Coronary artery (tissue), 2 donors: ENCODE results near the gene LNPEP.

Experiments
- DNase-seq: peaks from one replicate; pipeline ENCODE4 v3.0.0-alpha.2; 2017; ENCODE audit warnings: low spot score
- H3K27ac ChIP-seq, 2 donors: fragments of 200-600 bp; sonication (generic); one replicate each; pipeline ENCODE4 v1.5.1; 2016 to 2019
- H3K4me3 ChIP-seq: fragments of 200-600 bp; sonication (generic); 2 replicates; pipeline ENCODE4 v1.5.1; 2016; ENCODE audit warnings: mild to moderate bottlenecking, moderate library complexity
- CTCF ChIP-seq: fragments of 200-600 bp; sonication (generic); IDR thresholded peaks from one replicate; pipeline ENCODE4 v1.5.1; 2019; ENCODE audit warnings: antibody characterized with exemption

The LNPEP gene

DNA sequence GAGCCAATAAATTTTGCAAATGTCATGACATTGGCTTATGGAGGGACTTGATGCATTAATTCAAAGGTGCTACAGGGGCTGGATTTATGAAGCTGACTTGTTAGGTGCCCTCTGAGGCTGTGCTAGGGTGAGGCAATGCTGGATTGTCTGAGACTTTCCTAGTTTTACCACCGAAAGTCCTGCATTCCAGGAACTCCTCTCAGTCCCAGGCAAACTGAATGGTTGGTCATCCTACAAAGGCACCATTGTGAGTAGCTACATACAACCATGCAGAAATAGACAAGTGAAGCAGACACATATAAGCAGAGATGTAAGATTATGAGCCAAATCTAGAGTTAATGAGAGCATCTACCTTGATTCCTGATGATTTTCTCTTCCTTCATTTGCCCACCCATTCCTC is 111.2 kb downstream of the LNPEP start:
- no peak for DNase-seq
- Histone ChIP-seq H3K27ac (no peak overlapping the region), H3K4me3 (no peak overlapping the region)
- no peak for TF ChIP-seq CTCF

GRCh38 chr5:97049175-97049574 is 113.3 kb downstream of the LNPEP start:
- TF ChIP-seq CTCF, result no peak
- DNase-seq, result no peak
- Histone ChIP-seq H3K27ac (no peak overlapping the region), H3K4me3 (no peak overlapping the region)

DNA sequence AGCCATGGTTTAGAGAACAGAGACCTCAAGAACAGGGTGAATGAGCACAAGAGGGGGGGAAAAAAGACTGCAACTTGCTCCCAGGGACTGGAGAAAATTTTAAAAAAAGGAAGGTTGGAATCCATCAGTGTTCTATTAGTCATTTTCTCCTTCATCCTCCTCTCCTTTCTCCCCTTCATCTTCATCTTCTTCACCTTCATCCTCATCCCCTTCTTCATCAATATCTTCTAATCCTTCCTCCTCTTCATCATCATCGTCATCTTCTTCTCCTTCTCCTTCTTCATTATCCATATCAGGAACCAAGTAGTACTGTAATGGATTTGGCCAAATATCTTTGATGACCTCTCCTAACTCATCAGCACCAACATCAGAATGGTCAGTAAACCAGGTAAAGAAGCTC is 120.4 kb downstream of the LNPEP start:
- no peak for DNase-seq
- no peak for TF ChIP-seq CTCF
- Histone ChIP-seq H3K27ac (no peak overlapping the region), H3K4me3 (no peak overlapping the region)

DNA sequence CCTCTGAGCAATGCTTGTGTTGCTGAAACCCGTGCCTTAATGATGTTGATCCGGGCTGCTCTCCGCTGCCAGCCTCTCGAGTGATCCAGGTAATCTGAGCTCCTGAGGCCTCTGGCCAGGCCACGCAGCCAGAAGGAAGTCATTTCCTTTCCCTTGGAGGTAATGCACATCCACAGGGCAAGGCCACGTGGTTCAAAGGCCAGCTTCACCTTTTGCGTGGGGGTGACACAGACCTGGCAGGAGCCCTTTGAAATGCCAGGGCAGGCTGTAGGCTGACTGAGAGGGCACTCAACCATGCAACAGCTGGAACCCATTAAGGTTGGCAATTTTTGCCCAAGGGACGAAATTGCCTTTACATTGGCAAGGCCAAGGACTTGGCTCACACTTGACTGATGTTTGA is 126.2 kb downstream of the LNPEP start:
- Histone ChIP-seq H3K27ac (no peak overlapping the region), H3K4me3 (no peak overlapping the region)
- no peak for TF ChIP-seq CTCF
- DNase-seq, result no peak

DNA sequence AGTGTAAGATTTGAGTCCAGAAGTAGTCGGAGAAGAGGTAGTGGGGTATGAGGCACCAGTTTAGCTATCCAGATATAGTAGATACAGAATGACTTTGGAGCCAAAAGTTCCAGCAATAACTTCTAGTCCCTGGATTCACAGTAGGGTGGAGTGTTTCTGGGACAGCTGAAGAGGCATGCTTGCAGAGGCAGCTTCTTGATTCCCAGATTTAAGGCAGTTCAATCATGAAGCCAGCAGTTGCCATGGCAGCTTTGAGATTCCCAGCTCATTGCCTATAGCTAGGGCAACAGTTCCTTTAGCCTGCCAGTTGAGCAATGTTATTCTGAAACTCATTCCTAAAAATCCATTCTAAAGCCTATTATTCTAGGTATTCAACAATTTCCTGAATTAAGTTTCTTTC is 127.4 kb downstream of the LNPEP start:
- Histone ChIP-seq H3K4me3 (no peak overlapping the region), H3K27ac (no peak overlapping the region)
- no peak for TF ChIP-seq CTCF
- no peak for DNase-seq

- TF ChIP-seq CTCF, result no peak
- H3K27ac ChIP-seq, result no peak overlapping the region
- H3K4me3 ChIP-seq, result no peak overlapping the region
- no peak for DNase-seq
These were observed 129.6 kb downstream of the LNPEP start for GRCh38 chr5:97065475-97065874.

GRCh38 chr5:97067296-97067850 is 131.5 kb downstream of the LNPEP start:
- no peak for DNase-seq
- TF ChIP-seq CTCF, result no peak
- Histone ChIP-seq H3K4me3 (no peak overlapping the region), H3K27ac (no peak overlapping the region)
